Esophagus squamous epithelium (tissue), 5 donors: ENCODE results near the gene C2orf92. TPM values are rescaled to one million over a fixed set of nuclear protein-coding genes. Genes with fewer than 3 reads are reported as not detected.

Experiments used
- DNase-seq: peaks from one replicate; lab custom pipeline; 2025; lab: John Stamatoyannopoulos, UW
- H3K27ac ChIP-seq, 4 donors: fragments of 200-600 bp; sonication (generic); one replicate each; pipeline ENCODE4 v1.5.1; 2016 to 2019; ENCODE audit warnings: mild to moderate bottlenecking in 1 of 4
- H3K27me3 ChIP-seq, 4 donors: fragments of 200-600 bp; sonication (generic); 1 replicate in 3 of 4; 2 replicates in 1 of 4; pipeline versions ENCODE4 v1.5.1 to v1.6.0; 2017 to 2021; ENCODE audit warnings: antibody characterized with exemption in 1 of 4
- H3K36me3 ChIP-seq, 3 donors: fragments of 200-600 bp; sonication (generic); one replicate each; pipeline ENCODE4 v1.5.1; 2016 to 2019
- H3K4me1 ChIP-seq, 3 donors: fragments of 200-600 bp; sonication (generic); one replicate each; pipeline ENCODE4 v1.5.1; 2017 to 2019
- H3K4me3 ChIP-seq, 4 donors: fragments of 200-600 bp; sonication (generic); 1 replicate in 3 of 4; 2 replicates in 1 of 4; pipeline ENCODE4 v1.5.1; 2016 to 2019; ENCODE audit warnings: mild to moderate bottlenecking in 2 of 4, moderate library complexity in 1 of 4
- H3K9me3 ChIP-seq, 3 donors: fragments of 200-600 bp; sonication (generic); one replicate each; pipeline ENCODE4 v1.5.1; 2016 to 2019
- POLR2A ChIP-seq, 4 donors: fragments of 450-650 bp; IDR thresholded peaks; one replicate each; pipeline ENCODE4 v1.6.1; 2017; ENCODE audit warnings: antibody characterized with exemption in 4 of 4, mild to moderate bottlenecking in 4 of 4, moderate library complexity in 3 of 4
- WGBS, 2 donors: methylation state at CpG; one replicate each; pipeline ENCODE4 v1.1.5; 2018; 5-methylcytosine and 5-hydroxymethylcytosine counted together
- intact Hi-C: fragments of 100-400 bp; cut with DNase I; formaldehyde crosslinking; loops from one replicate; pipeline ENCODE4 v1.15.0; 2022
- total RNA-seq, 4 donors: library from RNA; depleted of rRNA; stranded (reverse); fragments of >200 nt; gene quantifications; one replicate each; pipeline ENCODE4 v1.1.0, GENCODE V29; 2016
- TF ChIP-seq, protein P1 (sequence below), 6 experiments: fragments of 450-650 bp in 4 of 6; fragments of 200-600 bp in 2 of 6; sonication (generic) in 2 of 6; IDR thresholded peaks; one replicate each; pipeline ENCODE4 v1.5.1; 2016 to 2019; ENCODE audit warnings: antibody characterized with exemption in 6 of 6, mild to moderate bottlenecking in 4 of 6, moderate library complexity in 4 of 6
- donor health status: DM: yes; HTN: yes; CAD: no.

C2orf92 gene
- total RNA-seq, 4 donors from 2014 or later, result 2.5 to 12.8 (median 2.5) TPM; not detected in 1

- Histone ChIP-seq H3K27ac (no peak overlapping the region), H3K9me3 (peaks cover 0 to 10% (median 7%) of the 10 kb centered on the region in 3 donors), H3K27me3 (no peaks in the 10 kb centered on the region), H3K4me1 (no peaks in the 10 kb centered on the region), H3K36me3 (no peaks in the 10 kb centered on the region), H3K4me3 (no peak overlapping the region)
- DNase-seq, result no peak
- WGBS, 2 donors, result 79 to 88% methylated on average over 4 to 9 of the region's 44 CpGs
- TF ChIP-seq, protein P1, sequence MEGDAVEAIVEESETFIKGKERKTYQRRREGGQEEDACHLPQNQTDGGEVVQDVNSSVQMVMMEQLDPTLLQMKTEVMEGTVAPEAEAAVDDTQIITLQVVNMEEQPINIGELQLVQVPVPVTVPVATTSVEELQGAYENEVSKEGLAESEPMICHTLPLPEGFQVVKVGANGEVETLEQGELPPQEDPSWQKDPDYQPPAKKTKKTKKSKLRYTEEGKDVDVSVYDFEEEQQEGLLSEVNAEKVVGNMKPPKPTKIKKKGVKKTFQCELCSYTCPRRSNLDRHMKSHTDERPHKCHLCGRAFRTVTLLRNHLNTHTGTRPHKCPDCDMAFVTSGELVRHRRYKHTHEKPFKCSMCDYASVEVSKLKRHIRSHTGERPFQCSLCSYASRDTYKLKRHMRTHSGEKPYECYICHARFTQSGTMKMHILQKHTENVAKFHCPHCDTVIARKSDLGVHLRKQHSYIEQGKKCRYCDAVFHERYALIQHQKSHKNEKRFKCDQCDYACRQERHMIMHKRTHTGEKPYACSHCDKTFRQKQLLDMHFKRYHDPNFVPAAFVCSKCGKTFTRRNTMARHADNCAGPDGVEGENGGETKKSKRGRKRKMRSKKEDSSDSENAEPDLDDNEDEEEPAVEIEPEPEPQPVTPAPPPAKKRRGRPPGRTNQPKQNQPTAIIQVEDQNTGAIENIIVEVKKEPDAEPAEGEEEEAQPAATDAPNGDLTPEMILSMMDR (IDR thresholded peaks at IDR 0.05), result no peak
- no peak for TF ChIP-seq POLR2A (IDR thresholded peaks at IDR 0.05)
- intact Hi-C loops, result no loop called here
These were observed 64.8 kb downstream of the C2orf92 start for GRCh38 chr2:97734061-97735051.

DNA sequence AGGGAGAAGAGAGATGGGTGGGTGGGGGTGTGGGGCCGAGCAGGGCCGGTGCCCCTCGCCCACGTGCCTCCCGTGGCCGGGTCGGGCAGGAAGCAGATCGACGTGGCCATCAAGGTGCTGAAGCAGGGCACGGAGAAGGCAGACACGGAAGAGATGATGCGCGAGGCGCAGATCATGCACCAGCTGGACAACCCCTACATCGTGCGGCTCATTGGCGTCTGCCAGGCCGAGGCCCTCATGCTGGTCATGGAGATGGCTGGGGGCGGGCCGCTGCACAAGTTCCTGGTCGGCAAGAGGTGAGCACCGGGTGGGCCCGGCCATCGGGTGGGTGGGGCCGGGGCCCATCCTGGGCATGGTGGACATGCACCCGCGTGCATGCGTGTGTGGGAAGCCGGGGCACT, 65.6 kb downstream of the C2orf92 start:
- Histone ChIP-seq H3K36me3 (no peaks in the 10 kb centered on the region), H3K27ac (no peak overlapping the region), H3K4me1 (no peaks in the 10 kb centered on the region), H3K4me3 (no peak overlapping the region), H3K9me3 (peaks cover 0 to 6% (median 3%) of the 10 kb centered on the region in 3 donors), H3K27me3 (no peaks in the 10 kb centered on the region)
- no peak for DNase-seq
- intact Hi-C loops, result no loop called here
- WGBS, 2 donors, result 92% methylated on average over 18 of the region's 29 CpGs; no CpG with 5 or more reads in 1 of the 2 donors
- no peak for TF ChIP-seq POLR2A (IDR thresholded peaks at IDR 0.05)
- TF ChIP-seq, protein P1 (IDR thresholded peaks at IDR 0.05), result no peak

DNA sequence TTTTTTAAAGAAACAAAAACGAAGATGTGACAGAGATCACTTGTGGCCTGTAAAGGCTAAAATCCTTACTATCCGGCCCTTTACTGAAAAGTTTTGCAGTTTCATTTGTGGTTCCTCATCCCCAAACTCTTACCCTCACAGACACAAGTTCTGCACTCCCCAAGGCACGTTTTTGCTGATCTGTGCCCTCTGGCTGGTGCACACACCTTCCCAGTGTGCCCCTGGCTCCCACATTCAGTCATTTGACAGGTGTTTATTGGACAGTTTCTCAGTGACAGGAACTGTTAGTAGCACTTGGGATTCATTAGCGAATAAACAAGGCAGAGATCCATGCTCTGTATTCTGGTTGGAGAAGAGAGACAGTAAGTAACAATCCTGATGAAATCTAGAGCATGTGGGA, 66.7 kb downstream of the C2orf92 start:
- Histone ChIP-seq H3K9me3 (no peaks in the 10 kb centered on the region), H3K27me3 (no peaks in the 10 kb centered on the region), H3K4me3 (no peak overlapping the region), H3K27ac (no peak overlapping the region), H3K36me3 (no peaks in the 10 kb centered on the region), H3K4me1 (peaks cover 0 to 8% (median 6%) of the 10 kb centered on the region in 3 donors)
- TF ChIP-seq, protein P1 (IDR thresholded peaks at IDR 0.05), result no peak
- no peak for TF ChIP-seq POLR2A (IDR thresholded peaks at IDR 0.05)
- DNase-seq, result no peak
- 57 to 59% methylated on average over 4 of the region's 4 CpGs for WGBS, 2 donors
- intact Hi-C loops, result no loop called here

GRCh38 chr2:97736608-97737330, 67.3 kb downstream of the C2orf92 start:
- H3K4me1 ChIP-seq, result peaks cover 0 to 11% (median 7%) of the 10 kb centered on the region in 3 donors
- 77% methylated on average over 16 to 17 of the region's 20 CpGs for WGBS, 2 donors
- TF ChIP-seq, protein P1 (IDR thresholded peaks at IDR 0.05), result no peak
- no peak for TF ChIP-seq POLR2A (IDR thresholded peaks at IDR 0.05)
- H3K4me3 ChIP-seq, result no peak overlapping the region
- no peaks in the 10 kb centered on the region for H3K27me3 ChIP-seq
- no peaks in the 10 kb centered on the region for H3K9me3 ChIP-seq
- H3K36me3 ChIP-seq, result no peaks in the 10 kb centered on the region
- H3K27ac ChIP-seq, result no peak overlapping the region
- intact Hi-C loops, result no loop called here
- DNase-seq, result no peak
